Measurements from ENCODE around the gene SMARCD2.
"Not testable (repeated sequence)": the region's sequence is repeated elsewhere in the genome, so short reads cannot be mapped to it uniquely, and the experiment has no call there.

SMARCD2 gene

DNA sequence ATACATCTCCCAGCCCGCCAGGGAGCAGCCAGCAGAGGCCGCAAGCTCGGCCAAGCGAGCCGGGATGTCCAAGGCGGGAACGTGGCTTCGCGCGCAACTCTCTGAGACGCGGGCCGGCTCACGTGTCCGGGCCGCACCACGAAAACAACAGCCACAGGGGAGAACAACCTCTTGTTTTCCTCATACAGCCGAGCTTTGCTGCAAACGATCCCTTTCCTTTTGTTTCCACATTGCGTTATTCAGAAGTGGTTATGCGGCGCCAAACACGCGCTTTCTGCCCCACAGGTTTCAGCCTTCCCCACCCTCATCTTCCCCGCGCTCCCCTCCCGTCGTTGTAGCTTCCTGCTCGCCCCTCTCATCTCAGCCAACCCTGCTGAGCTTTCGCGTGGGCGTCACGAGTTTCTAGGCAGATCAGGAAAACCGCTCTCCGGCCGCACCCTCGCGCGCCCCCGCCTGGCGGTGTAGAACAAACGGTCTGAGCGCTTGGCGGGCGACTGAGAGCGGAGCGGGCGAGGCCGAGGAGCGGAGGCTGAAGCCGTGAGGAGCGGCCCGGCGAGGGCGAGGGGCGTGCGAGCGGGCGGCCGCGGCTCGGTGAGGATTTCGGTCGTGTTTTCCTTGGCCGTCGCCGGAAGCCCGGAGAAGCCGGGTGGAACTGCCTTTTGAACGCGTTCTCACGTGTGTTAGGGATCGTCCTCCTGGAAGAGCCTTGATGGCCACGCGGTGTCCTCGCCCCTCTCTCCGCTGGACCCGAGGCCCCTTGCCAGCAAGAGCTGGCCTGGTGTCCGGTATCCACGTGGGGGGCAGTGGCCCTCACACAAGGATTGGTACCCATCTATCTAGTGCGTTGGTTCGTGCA lies 6.6 kb upstream of the SMARCD2 start:
- DNase-seq, result peak; percentile 91 to 94

DNA sequence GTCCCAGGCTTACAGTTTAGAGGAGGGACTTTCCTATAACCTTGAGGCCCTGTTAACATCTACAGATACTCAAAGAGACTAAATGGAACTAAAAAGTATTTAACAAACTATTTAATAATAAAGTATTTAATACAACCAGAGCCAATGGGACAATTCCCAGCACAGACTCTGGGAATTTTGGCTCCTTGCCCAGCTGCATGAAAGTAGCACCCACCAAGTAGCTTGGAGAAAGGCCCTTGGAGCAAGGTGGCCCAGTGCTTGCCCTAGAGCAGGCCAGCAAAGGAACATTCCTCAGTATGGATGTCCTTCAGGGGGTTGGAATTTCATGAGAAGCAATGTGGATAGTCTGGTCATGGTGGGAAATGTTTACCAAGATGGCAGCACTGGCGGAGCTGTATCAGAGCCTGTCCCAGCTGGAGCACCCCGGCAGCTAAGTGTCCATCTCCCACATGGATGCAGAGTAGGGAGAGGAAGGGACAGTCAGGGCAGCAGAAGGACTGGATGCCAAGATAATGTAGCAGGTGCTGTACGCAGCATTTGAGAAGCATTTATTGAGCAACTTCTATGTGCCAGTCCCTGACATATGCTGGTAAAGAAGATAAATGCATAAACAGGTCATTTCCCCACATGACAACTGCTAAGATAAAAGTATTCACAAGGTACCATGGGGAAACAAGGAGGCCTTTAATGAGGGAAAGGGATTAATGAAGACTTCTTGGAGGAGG lies 5.2 kb upstream of the SMARCD2 start:
- no peak for DNase-seq

DNA sequence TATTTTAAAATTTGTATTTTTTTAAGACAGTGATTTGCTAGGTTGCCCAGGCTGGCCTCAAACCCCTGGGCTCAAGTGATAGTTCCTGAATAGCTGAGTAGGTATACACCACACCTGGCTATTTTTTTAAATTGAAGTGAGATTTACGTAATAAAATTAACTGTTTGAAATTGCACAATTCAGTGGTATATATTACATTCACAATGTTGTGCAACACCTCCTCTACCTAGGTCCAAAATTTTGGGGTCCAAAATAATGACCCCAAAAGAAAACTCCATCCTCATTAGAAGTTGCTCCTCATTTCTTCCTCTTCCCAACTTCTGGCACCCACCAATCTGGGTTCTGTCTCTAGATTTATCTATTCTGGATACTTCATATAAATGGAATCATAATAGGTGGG lies 3.0 kb upstream of the SMARCD2 start:
- no peak for DNase-seq

DNA sequence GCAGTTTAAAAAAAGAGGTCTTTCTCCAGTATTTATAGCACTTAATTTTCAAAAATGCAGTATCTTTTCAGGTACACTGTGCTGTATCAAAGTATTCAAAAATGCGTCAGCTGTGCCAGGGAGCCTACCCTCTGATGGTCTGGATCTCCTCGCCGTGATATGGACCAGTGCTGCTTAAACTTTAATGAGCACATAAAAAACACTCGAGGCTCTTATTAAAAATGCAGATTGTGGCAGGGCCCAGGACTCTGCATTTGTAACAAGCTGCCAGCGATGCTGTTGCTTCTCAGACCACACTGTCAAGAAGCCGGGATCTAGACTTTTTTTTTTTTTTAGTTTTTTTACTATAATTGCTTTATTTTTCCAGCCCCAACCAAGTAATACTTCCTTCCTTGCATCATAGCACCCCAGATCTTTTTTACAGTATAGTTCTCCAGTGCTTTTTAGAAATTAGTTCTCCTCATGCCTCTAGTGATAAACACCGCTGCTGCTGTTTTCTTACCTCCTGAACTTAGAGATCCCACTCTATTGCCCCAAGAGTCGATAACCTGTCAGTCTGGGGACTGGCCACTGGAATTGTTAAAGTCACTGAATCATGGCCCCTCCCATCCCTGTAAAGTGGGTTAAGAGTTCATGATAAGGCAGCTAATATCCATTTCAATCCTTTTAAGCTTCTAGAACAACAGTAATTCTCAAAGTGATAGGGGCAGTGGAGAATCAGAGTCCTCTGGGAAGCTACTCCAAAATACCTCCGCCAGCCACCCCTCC lies 1.6 kb upstream of the SMARCD2 start:
- no peak for DNase-seq

DNA sequence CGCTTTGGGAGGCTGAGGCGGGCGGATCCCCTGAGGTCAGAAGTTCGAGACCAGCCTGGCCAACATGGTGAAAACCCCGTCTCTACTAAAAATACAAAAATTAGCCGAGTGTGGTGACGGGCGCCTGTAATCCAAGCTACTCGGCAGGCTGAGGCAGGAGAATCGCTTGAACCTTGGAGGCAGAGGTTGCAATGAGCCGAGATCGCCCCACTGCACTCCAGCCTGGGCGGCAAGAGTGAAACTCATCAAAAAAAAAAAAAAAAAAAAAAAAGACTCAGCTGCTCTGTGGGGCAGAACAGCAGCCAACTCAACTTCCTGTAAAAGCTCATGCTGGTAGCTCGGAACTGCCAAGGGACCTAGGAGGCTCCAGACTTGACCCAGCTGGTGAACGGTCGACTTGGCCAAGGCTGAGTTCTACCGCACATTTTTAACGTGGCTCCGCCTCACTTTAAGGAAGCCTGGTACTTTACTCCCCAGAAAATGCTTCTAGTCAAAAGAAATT lies 953 bp upstream of the SMARCD2 start:
- not testable (repeated sequence) for DNase-seq

DNA sequence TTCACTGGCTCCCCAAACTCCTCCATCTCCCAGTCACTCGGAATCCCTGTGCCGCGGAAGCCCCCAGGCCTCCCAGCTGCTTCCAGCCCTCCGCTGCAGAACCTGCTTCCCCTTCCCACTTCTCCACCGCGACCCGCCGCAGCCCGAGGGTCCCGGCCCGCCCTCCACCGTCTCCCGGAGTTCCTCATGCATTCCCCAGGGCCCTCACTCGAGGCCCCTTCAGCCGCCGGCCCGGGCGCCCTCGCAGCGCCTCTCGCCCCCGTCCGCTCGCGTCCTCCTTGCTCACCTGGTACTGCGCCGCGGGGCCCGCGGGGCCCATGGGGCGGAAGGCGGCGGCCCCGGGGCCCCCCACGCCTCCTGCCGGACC lies 329 bp downstream of the SMARCD2 start:
- DNase-seq, result no peak

DNA sequence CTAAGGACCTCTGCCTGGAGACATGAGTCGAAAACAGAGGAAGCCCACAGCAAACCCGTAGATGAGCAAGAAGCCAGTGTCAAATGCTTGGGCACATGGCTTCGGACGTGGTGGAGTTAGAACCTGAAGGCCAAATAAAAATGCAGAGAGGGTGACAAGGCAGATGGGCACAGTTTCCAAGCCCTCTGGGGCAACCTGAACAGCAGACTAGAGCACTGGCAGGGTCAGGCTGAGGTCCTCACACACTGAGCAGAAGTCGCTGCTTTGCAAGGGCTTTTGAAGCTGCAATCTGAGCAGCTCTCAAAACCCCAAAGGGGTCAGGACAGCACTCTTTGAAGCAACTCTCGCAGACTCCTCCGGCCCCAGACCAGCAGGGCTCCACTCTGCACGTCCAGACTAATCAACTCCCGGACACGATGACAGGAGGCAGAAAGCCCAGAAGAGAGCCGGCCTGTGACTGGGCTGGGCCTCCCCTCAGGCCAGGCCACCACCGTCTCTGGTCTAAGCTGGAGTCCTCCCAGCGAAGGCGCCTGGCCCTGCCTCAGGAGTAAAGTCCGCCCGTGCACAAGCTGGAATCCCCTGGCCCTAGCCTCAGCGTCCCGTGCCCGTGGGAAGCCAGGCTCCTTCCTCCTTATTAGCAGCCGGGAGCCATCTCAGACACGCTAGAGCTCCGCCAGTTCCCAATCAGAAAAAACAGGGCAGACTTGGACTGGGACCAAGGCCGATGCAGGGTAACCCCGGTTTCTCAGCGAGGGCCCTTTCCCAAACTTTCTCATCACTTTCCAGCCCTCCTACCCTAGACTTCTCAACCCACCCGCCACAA lies 924 bp downstream of the SMARCD2 start:
- no peak for DNase-seq

DNA sequence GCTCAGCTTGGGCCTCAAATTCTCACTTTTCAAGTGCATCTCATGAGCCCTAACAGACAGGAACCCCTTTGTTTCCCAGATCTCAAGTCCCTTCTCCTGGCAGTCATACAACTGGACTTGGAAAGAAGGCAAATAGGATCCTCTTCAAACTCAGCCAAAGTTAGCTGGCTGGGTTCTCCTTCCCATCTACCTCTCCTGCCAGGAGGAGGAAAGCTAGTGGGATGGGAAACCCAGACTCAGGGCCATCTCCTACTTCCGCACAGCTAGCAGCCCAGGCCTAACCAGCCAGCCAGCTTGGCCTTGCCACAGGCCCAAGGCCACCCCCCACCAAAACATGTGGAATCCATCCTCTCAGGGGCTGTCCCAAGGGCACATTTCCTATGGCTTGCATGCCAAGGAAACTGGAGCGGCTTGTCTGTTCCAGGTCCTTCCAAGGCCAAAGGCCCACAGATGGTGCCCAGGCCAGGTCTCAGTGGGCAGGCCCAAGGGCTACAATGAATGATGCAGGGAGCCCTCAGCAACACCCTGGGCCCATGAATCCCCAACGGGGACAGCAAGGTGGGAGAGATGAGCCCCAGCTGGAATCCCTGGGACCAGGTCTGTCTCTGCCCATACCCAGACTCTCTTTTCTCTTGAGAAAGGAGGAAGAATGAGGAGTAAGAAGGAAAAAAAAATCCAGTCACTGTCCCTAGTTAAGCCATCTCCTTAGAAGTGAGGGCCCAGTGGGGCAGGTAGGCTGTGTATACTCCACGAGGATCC lies 1.7 kb downstream of the SMARCD2 start:
- DNase-seq, result no peak

DNA sequence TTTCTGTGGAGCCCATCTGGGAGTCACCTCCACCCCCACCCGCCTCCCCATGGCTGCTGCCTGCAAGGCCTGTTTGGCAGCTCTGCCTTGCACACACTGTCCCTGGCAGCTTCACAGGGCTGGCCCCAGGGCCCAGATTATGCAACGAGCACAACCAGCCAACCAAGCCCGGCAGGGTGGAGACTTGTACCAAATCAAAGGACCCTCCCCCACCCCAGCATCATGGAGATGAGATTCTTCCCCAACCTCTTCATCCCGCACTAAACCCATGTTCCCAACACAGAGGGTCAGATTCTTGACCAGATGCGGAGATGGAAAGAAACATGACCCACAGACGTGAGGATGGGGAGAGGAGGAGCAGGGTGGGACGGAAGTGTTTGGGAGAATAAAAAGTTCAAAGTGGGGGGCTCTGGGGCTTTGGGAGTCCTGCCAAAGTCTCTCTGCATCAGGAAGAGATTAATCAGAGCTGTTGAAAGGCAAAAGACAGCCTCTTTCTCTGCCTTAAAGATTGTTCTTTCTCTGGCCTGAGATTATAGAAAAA lies 3.8 kb downstream of the SMARCD2 start:
- DNase-seq, result no peak

DNA sequence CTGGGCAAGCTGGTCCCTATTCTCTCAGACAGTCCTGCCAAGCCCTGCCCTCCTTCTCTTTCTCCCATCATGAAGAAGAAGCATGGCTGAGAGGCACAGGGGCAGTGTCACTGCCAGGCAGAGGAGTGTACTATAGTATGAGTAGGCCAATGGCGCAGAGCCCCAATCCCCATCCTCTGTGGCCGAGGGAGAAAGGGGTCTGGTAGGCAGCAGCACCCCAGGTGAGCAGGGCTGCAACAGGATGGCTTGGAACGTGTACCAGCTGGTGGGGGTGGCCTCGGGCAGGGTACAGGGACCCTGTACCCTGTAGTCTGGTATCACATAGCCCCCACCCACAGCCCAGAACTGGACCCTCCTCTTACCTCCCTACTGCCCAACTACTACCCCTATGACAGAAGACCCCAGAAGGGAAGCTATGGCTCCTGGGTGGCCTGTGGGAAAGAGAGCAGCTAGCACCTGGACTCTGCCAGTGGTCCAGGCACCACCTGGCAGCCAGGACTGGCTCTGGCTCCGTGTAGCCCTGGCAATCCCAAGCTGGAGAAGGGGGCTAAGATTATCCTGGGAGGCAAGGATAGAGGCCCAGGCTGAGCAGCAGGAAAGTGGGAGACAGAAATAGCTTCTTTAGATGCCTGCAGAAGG lies 4.4 kb downstream of the SMARCD2 start:
- no peak for DNase-seq

DNA sequence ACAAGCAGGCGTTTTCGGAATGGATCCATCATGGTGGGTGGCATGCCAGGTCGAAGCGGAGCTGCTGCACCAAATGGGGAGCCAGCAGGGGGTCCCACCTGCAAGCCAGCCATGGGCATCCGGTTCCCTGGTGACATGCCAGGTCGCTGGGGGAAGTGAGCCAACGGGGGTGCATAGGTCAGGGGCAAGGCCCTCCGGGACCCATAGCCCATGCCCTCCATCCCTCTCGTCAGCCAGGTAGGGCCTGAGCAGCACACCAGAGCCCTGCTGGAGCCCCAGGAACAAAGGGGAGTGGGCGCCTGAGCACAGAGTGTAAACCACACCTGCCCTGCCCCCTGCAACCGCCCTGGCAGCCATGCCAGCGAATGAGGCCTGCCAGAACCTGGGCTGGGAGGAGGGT lies 5.0 kb downstream of the SMARCD2 start:
- no peak for DNase-seq

DNA sequence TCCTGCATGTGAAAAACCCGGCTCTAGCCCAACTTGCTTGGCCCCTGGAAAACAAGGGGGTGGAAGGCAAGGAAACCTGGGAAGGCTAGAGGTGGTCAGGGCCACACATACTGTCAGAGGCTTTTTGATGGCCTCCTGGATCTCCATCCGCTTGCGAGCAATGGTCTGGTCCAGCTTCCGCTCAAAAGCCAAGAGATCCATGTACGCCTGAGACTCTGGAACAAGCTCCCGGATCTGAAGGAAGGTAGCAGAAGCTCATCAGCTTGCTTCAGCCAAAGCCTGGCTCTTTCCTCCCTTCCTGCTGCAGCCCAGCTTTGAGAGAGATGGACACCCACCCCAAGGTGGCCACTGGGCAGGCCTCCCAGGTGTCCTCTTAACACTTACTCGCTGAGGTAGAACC lies 5.7 kb downstream of the SMARCD2 start:
- no peak for DNase-seq

DNA sequence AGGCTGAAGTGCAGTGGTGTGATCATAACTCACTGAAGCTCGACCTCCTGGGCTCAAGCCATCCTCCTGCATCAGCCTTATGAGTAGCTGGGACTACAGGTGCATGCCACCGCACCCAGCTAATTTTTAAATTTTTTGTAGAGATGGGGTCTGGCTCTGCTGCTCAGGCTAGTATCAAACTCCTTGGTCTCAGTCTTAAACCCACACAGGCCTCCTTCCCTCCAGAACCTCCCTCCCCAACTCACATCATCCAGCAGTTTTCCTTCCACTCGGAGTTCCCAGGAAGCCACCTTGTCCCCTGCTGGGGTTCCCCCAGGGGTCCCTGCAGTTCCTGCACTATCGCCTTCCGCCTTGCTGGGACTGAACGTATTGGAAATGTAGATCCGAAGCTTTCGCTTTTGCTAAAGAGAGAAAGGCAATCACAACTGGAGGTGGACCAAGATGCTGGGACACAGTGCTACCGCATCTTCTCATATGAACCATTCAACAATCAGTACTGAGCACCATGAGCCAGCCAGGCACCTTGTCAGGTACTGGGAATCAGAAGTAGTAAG lies 7.2 kb downstream of the SMARCD2 start:
- no peak for DNase-seq

DNA sequence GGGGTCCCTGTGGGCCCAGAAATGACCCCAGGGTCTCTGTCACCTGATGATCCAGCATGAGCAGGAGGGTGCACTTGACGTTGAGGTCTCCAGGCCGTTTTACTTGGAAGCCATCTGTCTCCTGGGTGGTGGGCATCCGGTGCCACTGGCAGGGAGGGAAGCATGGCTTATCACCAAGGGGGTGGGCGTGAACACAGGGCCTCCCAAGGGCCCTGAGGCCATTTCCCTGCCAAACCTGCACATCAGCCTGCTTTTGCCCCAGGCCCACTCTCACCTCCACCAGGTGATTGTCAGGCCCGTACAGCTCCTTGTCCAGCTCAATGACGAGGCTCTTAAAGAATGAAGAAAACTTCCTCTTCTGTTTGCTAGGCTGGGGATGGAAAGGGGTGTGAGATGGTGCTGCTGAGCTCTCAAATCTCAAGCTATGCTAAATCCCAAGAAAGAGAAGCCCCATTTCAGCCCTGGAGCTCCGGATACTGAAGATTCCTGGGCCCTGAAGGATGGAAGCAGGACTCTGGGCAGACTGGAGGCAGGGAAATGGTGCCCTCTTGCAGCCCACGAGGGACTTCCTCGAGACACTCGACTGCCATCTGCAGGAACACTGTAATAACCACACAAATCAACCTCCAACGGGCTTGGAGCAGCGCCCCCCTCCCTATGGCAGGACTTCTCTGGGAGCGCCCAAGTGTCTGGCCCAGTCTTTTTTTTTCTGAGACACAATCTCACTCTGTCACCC lies 7.9 kb downstream of the SMARCD2 start:
- DNase-seq, result peak; percentile 84 to 87

DNA sequence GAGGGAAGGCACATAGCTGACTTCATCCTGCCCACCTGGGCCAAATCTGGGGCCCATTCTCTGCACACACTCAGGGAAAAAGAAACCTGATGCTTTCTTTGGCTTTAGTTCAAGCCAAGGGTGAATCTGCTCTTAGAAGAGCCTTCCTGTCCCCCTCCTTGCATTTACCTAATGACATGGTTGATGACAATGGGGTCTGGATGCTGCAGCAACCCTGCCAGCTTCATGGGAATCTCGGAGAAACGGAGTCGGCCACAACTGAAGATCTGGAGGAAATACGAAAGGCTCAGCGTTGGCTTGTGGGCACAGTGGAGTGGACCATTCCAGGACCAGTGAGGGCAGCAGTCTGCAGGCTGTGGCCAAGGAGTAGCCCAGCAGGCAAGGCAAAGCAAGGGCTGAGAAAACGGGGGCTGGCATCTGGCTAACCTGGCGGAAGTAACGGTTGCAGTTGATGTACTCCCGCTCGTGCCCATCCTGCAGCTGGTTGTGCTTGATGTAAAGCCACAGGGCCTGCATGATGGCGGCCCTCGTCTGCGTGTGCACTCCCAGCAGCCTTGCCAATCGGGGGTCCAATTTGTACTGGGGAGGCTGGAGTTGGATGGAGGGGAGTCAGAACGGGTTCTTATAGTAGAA lies 8.6 kb downstream of the SMARCD2 start:
- DNase-seq, result no peak

DNA sequence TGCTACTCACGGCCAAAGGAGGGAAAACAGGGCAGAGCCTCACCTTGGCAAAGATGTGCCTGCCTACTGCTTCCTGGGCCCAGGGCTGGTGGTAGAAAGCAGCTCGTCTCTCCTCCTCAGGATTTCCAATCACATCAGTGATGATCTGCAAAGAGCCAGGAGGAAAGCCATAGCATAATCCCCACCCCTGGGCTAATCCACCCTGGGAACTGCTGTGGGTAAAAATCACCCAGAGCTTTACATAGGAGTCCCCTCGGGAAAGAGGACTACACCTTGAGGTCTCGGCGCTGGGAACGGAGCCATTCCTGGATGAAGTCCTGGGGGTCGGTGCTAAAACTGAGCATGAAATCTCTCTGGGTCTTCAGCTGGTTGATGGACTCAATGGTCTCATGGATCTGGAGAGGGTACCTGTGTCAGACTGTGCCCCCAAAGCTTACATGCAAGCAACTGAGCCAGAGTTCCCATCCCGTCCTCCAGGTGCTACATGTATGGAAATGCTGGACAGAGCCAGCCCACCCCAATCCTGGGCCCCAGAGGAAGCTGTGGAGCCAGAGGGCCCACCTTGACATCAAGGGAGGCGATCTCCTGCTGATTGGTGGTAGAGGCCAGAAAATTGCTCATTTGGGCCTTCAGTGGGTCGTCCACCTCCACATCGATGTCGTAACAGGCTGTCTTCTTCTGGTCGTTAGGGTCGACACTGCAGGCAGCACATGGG lies 9.3 kb downstream of the SMARCD2 start:
- no peak for DNase-seq

DNA sequence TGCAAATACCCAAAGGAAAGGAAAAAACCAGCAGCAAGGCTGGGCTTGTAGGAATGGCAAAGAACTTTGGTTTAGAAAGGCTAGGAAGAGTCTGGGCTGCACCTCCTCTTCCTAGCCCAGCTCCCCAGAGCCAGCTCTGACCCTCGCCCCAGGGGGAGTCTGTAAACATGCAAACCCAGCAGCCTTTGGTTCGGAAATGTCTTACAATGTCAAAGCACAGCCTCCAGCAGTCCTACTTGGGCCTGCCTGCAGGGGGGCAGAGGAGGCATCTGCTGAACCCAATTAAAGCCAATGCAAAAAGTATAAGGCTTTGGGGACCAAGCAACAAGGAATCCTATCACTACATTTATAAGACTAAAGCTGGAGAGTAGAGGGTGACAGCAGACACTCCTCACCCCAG lies 10.0 kb downstream of the SMARCD2 start:
- no peak for DNase-seq

DNA sequence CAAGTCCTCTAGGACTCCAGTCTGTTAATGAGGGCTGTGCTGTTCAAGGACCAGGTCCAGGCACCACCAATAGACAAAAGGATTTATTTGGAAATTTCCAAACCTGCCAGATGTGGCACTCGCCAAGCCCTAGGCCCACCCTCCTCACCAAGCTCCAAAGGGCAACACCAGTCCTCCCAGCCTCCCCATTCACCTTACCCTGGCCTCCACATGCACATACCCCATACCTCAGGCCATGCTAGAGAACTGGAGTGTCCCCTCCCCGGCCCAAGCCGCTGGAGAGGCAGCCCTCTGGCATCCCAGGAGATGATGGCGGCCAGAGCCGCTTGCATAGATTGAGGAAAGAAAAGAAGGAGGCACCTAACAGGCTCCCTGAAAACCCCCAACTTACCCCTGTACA lies 10.5 kb downstream of the SMARCD2 start:
- no peak for DNase-seq

DNA sequence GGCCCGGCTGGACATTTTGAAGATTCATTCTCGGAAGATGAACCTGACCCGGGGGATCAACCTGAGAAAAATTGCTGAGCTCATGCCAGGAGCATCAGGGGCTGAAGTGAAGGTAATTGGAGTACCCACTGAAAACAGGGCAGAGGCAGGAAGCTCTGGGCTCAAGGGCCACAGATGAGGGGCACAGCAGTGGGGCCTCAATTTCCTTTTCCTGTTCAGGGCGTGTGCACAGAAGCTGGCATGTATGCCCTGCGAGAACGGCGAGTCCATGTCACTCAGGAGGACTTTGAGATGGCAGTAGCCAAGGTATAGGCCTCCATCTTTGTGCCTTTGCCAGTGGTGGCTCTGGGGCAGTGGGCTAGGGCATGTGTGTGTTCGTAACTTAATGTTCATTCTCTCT lies 11.0 kb downstream of the SMARCD2 start:
- DNase-seq, result no peak

Measured in NCI-H1930 (cell line).